Neural cell (in vitro differentiated cells): ENCODE data around the gene FBLN2. TPM values are rescaled to one million over a fixed set of nuclear protein-coding genes. Genes with fewer than 3 reads are reported as not detected.

Experiments used
- H2AFZ ChIP-seq: fragments of 200-600, 300-800 bp; sonication (generic), shearing (Covaris generic); 2 replicates; pipeline ENCODE4 v1.6.0; 2014; ENCODE audit warnings: low read depth, mild to moderate bottlenecking, antibody characterized with exemption, low read length, moderate library complexity
- H3F3A ChIP-seq: fragments of 200-600 bp; shearing (Covaris generic); 2 replicates; pipeline ENCODE4 v1.6.1; 2016; ENCODE audit warnings: mild to moderate bottlenecking, moderate library complexity, mixed read lengths, antibody characterized with exemption, low read length; ENCODE audit not compliant: insufficient read depth, poor library complexity, severe bottlenecking
- H3K27ac ChIP-seq: fragments of 200-600, 300-800 bp; sonication (generic), shearing (Covaris generic); 2 replicates; pipeline ENCODE4 v1.5.1; 2014; ENCODE audit warnings: mild to moderate bottlenecking, low read length, moderate library complexity
- H3K27me3 ChIP-seq: fragments of 300-800, 200-600 bp; sonication (generic), shearing (Covaris generic); 2 replicates; pipeline ENCODE4 v1.6.0; 2014; ENCODE audit warnings: mild to moderate bottlenecking, low read depth, low read length, moderate library complexity; ENCODE audit not compliant: insufficient read depth
- H3K36me3 ChIP-seq: fragments of 300-800, 200-600 bp; sonication (generic), shearing (Covaris generic); 2 replicates; pipeline ENCODE4 v1.5.1; 2014; ENCODE audit warnings: mild to moderate bottlenecking, antibody characterized with exemption, low read length, moderate library complexity; ENCODE audit not compliant: insufficient read depth
- H3K4me2 ChIP-seq: fragments of 300-800, 200-600 bp; sonication (generic), shearing (Covaris generic); 2 replicates; pipeline ENCODE4 v1.6.0; 2014; ENCODE audit warnings: mild to moderate bottlenecking, low read length
- H3K4me3 ChIP-seq: fragments of 300-800, 200-600 bp; sonication (generic), shearing (Covaris generic); 2 replicates; pipeline ENCODE4 v1.5.1; 2014; ENCODE audit warnings: mild to moderate bottlenecking, low read length, moderate library complexity
- H3K79me2 ChIP-seq: fragments of 200-600 bp; shearing (Covaris generic); replicated peaks from 2 replicates; pipeline ENCODE4 v1.6.0; 2014; ENCODE audit warnings: mild to moderate bottlenecking, low read length, moderate library complexity; ENCODE audit not compliant: insufficient read depth
- H3K9ac ChIP-seq: fragments of 300-800, 200-600 bp; sonication (generic), shearing (Covaris generic); 2 replicates; pipeline ENCODE4 v1.6.1; 2016; ENCODE audit warnings: mild to moderate bottlenecking, low read length, mixed read lengths
- H3K9me2 ChIP-seq: fragments of 200-600 bp; shearing (Covaris generic); 2 replicates; pipeline ENCODE4 v1.6.1; 2016; ENCODE audit warnings: mild to moderate bottlenecking, low read length, mixed read lengths; ENCODE audit not compliant: insufficient read depth
- H3K9me3 ChIP-seq: fragments of 200-600, 300-800 bp; sonication (generic), shearing (Covaris generic); 2 replicates; pipeline ENCODE4 v1.6.1; 2016; ENCODE audit warnings: mild to moderate bottlenecking, mixed run types, low read length, moderate library complexity, mixed read lengths
- H4K20me1 ChIP-seq: fragments of 200-600 bp; shearing (Covaris generic); 2 replicates; pipeline ENCODE4 v1.6.1; 2016; ENCODE audit warnings: mild to moderate bottlenecking, mixed run types; ENCODE audit not compliant: insufficient read depth
- EP300 ChIP-seq: fragments of 450-650 bp; conservative IDR thresholded peaks from 2 replicates; pipeline ENCODE4 v1.6.1; 2014; ENCODE audit warnings: antibody characterized with exemption, mild to moderate bottlenecking, moderate library complexity; ENCODE audit not compliant: poor library complexity, severe bottlenecking
- EZH2 ChIP-seq: fragments of 200-600, 300-800 bp; shearing (Covaris generic), sonication (generic); IDR thresholded peaks from 2 replicates; pipeline ENCODE4 v1.6.1; 2014; ENCODE audit warnings: antibody characterized with exemption, low read length, borderline replicate concordance, mild to moderate bottlenecking; ENCODE audit not compliant: insufficient read depth, poor library complexity, severe bottlenecking
- MXI1 ChIP-seq: fragments of 450-650 bp; conservative IDR thresholded peaks from 2 replicates; pipeline ENCODE4 v1.6.1; 2014; ENCODE audit warnings: antibody characterized with exemption, mild to moderate bottlenecking; ENCODE audit not compliant: poor library complexity, severe bottlenecking
- POLR2AphosphoS5 ChIP-seq: IDR thresholded peaks from 2 replicates; pipeline ENCODE4 v1.6.1; 2012
- RAD21 ChIP-seq: fragments of 450-650 bp; conservative IDR thresholded peaks from 2 replicates; pipeline ENCODE4 v1.6.1; 2014; ENCODE audit warnings: antibody characterized with exemption, mild to moderate bottlenecking, moderate library complexity
- REST ChIP-seq: IDR thresholded peaks from 2 replicates; pipeline ENCODE4 v1.6.1; 2012; ENCODE audit warnings: borderline replicate concordance
- SMC3 ChIP-seq: fragments of 450-650 bp; conservative IDR thresholded peaks from 2 replicates; pipeline ENCODE4 v1.6.1; 2014; ENCODE audit warnings: antibody characterized with exemption, mild to moderate bottlenecking, moderate library complexity; ENCODE audit not compliant: poor library complexity
- TAF1 ChIP-seq: IDR thresholded peaks from 2 replicates; pipeline ENCODE4 v1.6.1; 2012; ENCODE audit warnings: low read depth
- polyA plus RNA-seq: library from polyadenylated mRNA; depleted of rRNA; stranded (reverse); fragments of >200 nt; gene quantifications from 2 replicates; pipeline ENCODE4 v1.2.3, GENCODE V29; 2014
- TF ChIP-seq, protein P1 (sequence below): fragments of 450-650 bp; IDR thresholded peaks from 2 replicates; pipeline ENCODE4 v1.5.1; 2014; ENCODE audit warnings: antibody characterized with exemption, mild to moderate bottlenecking, moderate library complexity; ENCODE audit not compliant: poor library complexity, severe bottlenecking

The FBLN2 gene
- polyA plus RNA-seq, 1 donor from 2014 or later, result 0.37 TPM

- H3K27ac ChIP-seq, result no peak overlapping the region
- no peaks in the 10 kb centered on the region for H3K9me2 ChIP-seq
- TF ChIP-seq EP300, result no peak
- TF ChIP-seq, protein P1, sequence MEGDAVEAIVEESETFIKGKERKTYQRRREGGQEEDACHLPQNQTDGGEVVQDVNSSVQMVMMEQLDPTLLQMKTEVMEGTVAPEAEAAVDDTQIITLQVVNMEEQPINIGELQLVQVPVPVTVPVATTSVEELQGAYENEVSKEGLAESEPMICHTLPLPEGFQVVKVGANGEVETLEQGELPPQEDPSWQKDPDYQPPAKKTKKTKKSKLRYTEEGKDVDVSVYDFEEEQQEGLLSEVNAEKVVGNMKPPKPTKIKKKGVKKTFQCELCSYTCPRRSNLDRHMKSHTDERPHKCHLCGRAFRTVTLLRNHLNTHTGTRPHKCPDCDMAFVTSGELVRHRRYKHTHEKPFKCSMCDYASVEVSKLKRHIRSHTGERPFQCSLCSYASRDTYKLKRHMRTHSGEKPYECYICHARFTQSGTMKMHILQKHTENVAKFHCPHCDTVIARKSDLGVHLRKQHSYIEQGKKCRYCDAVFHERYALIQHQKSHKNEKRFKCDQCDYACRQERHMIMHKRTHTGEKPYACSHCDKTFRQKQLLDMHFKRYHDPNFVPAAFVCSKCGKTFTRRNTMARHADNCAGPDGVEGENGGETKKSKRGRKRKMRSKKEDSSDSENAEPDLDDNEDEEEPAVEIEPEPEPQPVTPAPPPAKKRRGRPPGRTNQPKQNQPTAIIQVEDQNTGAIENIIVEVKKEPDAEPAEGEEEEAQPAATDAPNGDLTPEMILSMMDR, result no peak
- TF ChIP-seq SMC3, result no peak
- TF ChIP-seq MXI1, result no peak
- no peak for TF ChIP-seq POLR2AphosphoS5
- no peak for TF ChIP-seq REST
- TF ChIP-seq RAD21, result no peak
Observed at GRCh38 chr3:13674538-13675185, 125.7 kb downstream of the FBLN2 start.

DNA sequence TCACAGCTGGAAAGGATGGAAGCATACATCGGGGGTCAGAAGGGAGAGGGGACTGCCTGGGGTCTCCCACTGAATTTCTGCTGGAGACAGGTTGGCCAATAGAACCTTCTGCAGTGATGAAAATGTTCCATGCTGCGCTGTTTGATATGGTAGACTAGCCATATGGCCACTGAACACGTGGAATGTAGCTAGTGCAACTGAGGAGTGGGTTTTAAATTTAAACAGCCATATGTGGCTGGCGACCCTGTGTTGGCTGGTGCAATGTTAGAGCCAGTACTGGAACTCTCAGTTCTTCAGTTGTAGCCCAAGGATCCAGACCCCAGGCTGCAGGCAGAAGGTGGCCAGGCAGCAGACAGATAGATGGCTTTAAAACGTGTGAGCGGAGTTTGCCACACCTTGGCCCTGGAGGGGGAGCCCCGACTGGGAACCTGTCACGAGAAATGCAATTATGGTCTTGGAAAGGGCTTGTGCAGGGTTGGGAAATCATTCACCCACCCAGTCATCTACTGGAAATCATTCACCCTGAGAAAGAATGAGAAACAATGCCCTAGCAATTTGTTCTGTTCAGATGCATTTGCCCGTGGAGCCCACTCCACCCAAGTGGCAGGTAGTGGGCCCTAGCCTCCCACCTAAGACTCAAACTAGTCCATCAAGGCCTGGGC is 127.6 kb downstream of the FBLN2 start:
- H3K9ac ChIP-seq, result no peak overlapping the region
- no peaks in the 10 kb centered on the region for H3K79me2 ChIP-seq
- no peak overlapping the region for H2AFZ ChIP-seq
- H3K27ac ChIP-seq, result no peak overlapping the region
- H4K20me1 ChIP-seq, result no peaks in the 10 kb centered on the region
- no peaks in the 10 kb centered on the region for H3K36me3 ChIP-seq
- TF ChIP-seq REST (no peak), RAD21 (no peak), POLR2AphosphoS5 (no peak), TAF1 (no peak), SMC3 (no peak), EZH2 (no peak), EP300 (no peak), MXI1 (no peak)
- TF ChIP-seq, protein P1, result no peak
- no peaks in the 10 kb centered on the region for H3K9me3 ChIP-seq
- H3K4me2 ChIP-seq, result no peak overlapping the region
- H3K4me3 ChIP-seq, result no peak overlapping the region
- H3K9me2 ChIP-seq, result no peaks in the 10 kb centered on the region
- H3F3A ChIP-seq, result no peaks in the 10 kb centered on the region
- H3K27me3 ChIP-seq, result no peaks in the 10 kb centered on the region

More at GRCh38 chr3:13674538-13675185, 125.7 kb downstream of the FBLN2 start:
- Histone ChIP-seq H3K9ac (no peak overlapping the region), H2AFZ (no peak overlapping the region), H3K79me2 (no peaks in the 10 kb centered on the region), H3K36me3 (no peaks in the 10 kb centered on the region), H4K20me1 (no peaks in the 10 kb centered on the region), H3K9me3 (no peaks in the 10 kb centered on the region), H3F3A (no peaks in the 10 kb centered on the region), H3K4me2 (no peak overlapping the region), H3K4me3 (no peak overlapping the region), H3K27me3 (no peaks in the 10 kb centered on the region)
